OCI-LY7 (cell line): ENCODE results near the gene ZNF627.

Experiments used
- CTCF ChIP-seq: fragments of 200-600 bp; sonication (generic); conservative IDR thresholded peaks from 2 replicates; pipeline ENCODE4 v1.5.1; 2014; ENCODE audit warnings: mild to moderate bottlenecking, antibody characterized with exemption, low read length, moderate library complexity, mixed read lengths
- EZH2phosphoT487 ChIP-seq: fragments of 200-600 bp; sonication (generic); IDR thresholded peaks from 2 replicates; pipeline ENCODE4 v1.6.1; 2018; ENCODE audit warnings: low read depth, borderline replicate concordance, mild to moderate bottlenecking, mixed run types, antibody characterized with exemption, low read length, moderate library complexity, mixed read lengths

GRCh38 chr19:11652056-11652455 lies 54.8 kb downstream of the ZNF627 start:
- TF ChIP-seq CTCF (no peak), EZH2phosphoT487 (no peak)
